ENCODE data around the gene KATNB1.
"Not testable (repeated sequence)": the region's sequence is repeated elsewhere in the genome, so short reads cannot be mapped to it uniquely, and the experiment has no call there.

Gene KATNB1

GRCh38 chr16:57725554-57725953 is 10.0 kb upstream of the KATNB1 start:
- Mint-ChIP-seq H3K4me3 (no peak overlapping the region), H3K4me1 (peaks cover 11 to 13% of the 10 kb centered on the region in 2 donors), H3K9me3 (no peaks in the 10 kb centered on the region), H3K36me3 (no peaks in the 10 kb centered on the region), H3K27me3 (no peaks in the 10 kb centered on the region), H3K27ac (no peak overlapping the region)
- ATAC-seq (replicated peaks): peak; percentile 10 to 28
- no peak for DNase-seq

GRCh38 chr16:57725976-57726375 is 9.6 kb upstream of the KATNB1 start:
- no peak overlapping the region for H3K4me3 Mint-ChIP-seq
- H3K27me3 Mint-ChIP-seq: no peaks in the 10 kb centered on the region
- H3K9me3 Mint-ChIP-seq: no peaks in the 10 kb centered on the region
- no peak overlapping the region for H3K27ac Mint-ChIP-seq
- DNase-seq (no peak), ATAC-seq (replicated peaks) (no peak)
- no peaks in the 10 kb centered on the region for H3K36me3 Mint-ChIP-seq
- peaks cover 11 to 13% of the 10 kb centered on the region in 2 donors for H3K4me1 Mint-ChIP-seq

- ATAC-seq (replicated peaks) (no peak), DNase-seq (no peak)
- H3K27me3 Mint-ChIP-seq: no peaks in the 10 kb centered on the region
- no peaks in the 10 kb centered on the region for H3K36me3 Mint-ChIP-seq
- H3K27ac Mint-ChIP-seq: no peak overlapping the region
- peaks cover 0 to 3% of the 10 kb centered on the region in 2 donors for H3K9me3 Mint-ChIP-seq
- no peak overlapping the region for H3K4me3 Mint-ChIP-seq
- peaks cover 11 to 13% of the 10 kb centered on the region in 2 donors for H3K4me1 Mint-ChIP-seq
These were observed 9.1 kb upstream of the KATNB1 start for GRCh38 chr16:57726433-57726947.

- H3K27ac Mint-ChIP-seq: no peak overlapping the region
- H3K4me1 Mint-ChIP-seq: peaks cover 8 to 13% of the 10 kb centered on the region in 2 donors
- H3K27me3 Mint-ChIP-seq: no peaks in the 10 kb centered on the region
- H3K4me3 Mint-ChIP-seq: no peak overlapping the region
- ATAC-seq (replicated peaks): no peak
- DNase-seq: no peak
- peaks cover 2 to 5% of the 10 kb centered on the region in 2 donors for H3K9me3 Mint-ChIP-seq
- H3K36me3 Mint-ChIP-seq: peaks cover 2% of the 10 kb centered on the region in 2 donors
These were observed 8.0 kb upstream of the KATNB1 start for GRCh38 chr16:57727610-57728009.

- peaks cover 13% of the 10 kb centered on the region in 2 donors for H3K4me1 Mint-ChIP-seq
- no peak for DNase-seq
- no peak overlapping the region for H3K27ac Mint-ChIP-seq
- ATAC-seq (replicated peaks): no peak
- H3K4me3 Mint-ChIP-seq: no peak overlapping the region
- H3K9me3 Mint-ChIP-seq: peaks cover 9 to 13% of the 10 kb centered on the region in 2 donors
- H3K36me3 Mint-ChIP-seq: peaks cover 11% of the 10 kb centered on the region in 2 donors
- H3K27me3 Mint-ChIP-seq: no peaks in the 10 kb centered on the region
These were observed 7.0 kb upstream of the KATNB1 start for GRCh38 chr16:57728336-57729181.

- Mint-ChIP-seq H3K36me3 (peaks cover 11% of the 10 kb centered on the region in 2 donors), H3K9me3 (peaks cover 9 to 13% of the 10 kb centered on the region in 2 donors), H3K27me3 (no peaks in the 10 kb centered on the region), H3K4me1 (peaks cover 13% of the 10 kb centered on the region in 2 donors), H3K27ac (no peak overlapping the region), H3K4me3 (no peak overlapping the region)
- ATAC-seq (replicated peaks) (no peak), DNase-seq (no peak)
These were observed 6.4 kb upstream of the KATNB1 start for GRCh38 chr16:57729182-57729484.

GRCh38 chr16:57729852-57730251 is 5.7 kb upstream of the KATNB1 start:
- Mint-ChIP-seq H3K9me3 (peaks cover 9 to 13% of the 10 kb centered on the region in 2 donors), H3K36me3 (peaks cover 11% of the 10 kb centered on the region in 2 donors), H3K4me1 (peaks cover 7 to 13% of the 10 kb centered on the region in 2 donors)
- not testable (repeated sequence) for DNase-seq; H3K27ac Mint-ChIP-seq; ATAC-seq (replicated peaks); H3K4me3 Mint-ChIP-seq; H3K27me3 Mint-ChIP-seq

- Mint-ChIP-seq H3K4me3 (no peak overlapping the region), H3K9me3 (peaks cover 9 to 13% of the 10 kb centered on the region in 2 donors), H3K27ac (no peak overlapping the region), H3K27me3 (no peaks in the 10 kb centered on the region), H3K36me3 (peaks cover 12 to 13% of the 10 kb centered on the region in 2 donors), H3K4me1 (peaks cover 6 to 9% of the 10 kb centered on the region in 2 donors)
- no peak for DNase-seq
- ATAC-seq (replicated peaks): no peak
These were observed 4.5 kb upstream of the KATNB1 start for GRCh38 chr16:57730771-57731730.

- no peak overlapping the region for H3K27ac Mint-ChIP-seq
- H3K27me3 Mint-ChIP-seq: no peaks in the 10 kb centered on the region
- H3K4me3 Mint-ChIP-seq: no peak overlapping the region
- H3K36me3 Mint-ChIP-seq: peaks cover 12 to 13% of the 10 kb centered on the region in 2 donors
- H3K4me1 Mint-ChIP-seq: peaks cover 16 to 18% of the 10 kb centered on the region in 2 donors
- DNase-seq (no peak), ATAC-seq (replicated peaks) (no peak)
- peaks cover 9 to 13% of the 10 kb centered on the region in 2 donors for H3K9me3 Mint-ChIP-seq
These were observed 3.5 kb upstream of the KATNB1 start for GRCh38 chr16:57732037-57732436.

GRCh38 chr16:57732714-57733113 is 2.9 kb upstream of the KATNB1 start:
- Mint-ChIP-seq H3K27ac (no peak overlapping the region), H3K9me3 (peaks cover 9 to 13% of the 10 kb centered on the region in 2 donors), H3K4me1 (peaks cover 16 to 18% of the 10 kb centered on the region in 2 donors), H3K27me3 (no peaks in the 10 kb centered on the region), H3K4me3 (peak overlapping the region in 1 of 2 donors; percentile 41), H3K36me3 (peaks cover 12 to 13% of the 10 kb centered on the region in 2 donors)
- DNase-seq (no peak), ATAC-seq (replicated peaks) (no peak)

GRCh38 chr16:57734308-57734924 is 1.2 kb upstream of the KATNB1 start:
- ATAC-seq (replicated peaks) (no peak), DNase-seq (no peak)
- H3K36me3 Mint-ChIP-seq: peaks cover 12 to 13% of the 10 kb centered on the region in 2 donors
- H3K4me1 Mint-ChIP-seq: peaks cover 16 to 19% of the 10 kb centered on the region in 2 donors
- H3K9me3 Mint-ChIP-seq: peaks cover 9 to 13% of the 10 kb centered on the region in 2 donors
- peak overlapping the region; percentile 95 to 98 for H3K4me3 Mint-ChIP-seq
- no peaks in the 10 kb centered on the region for H3K27me3 Mint-ChIP-seq
- peak overlapping the region; percentile 97 for H3K27ac Mint-ChIP-seq

- Mint-ChIP-seq H3K27me3 (no peaks in the 10 kb centered on the region), H3K9me3 (peaks cover 9 to 13% of the 10 kb centered on the region in 2 donors), H3K27ac (peak overlapping the region; percentile 97), H3K4me3 (peak overlapping the region; percentile 95 to 98), H3K36me3 (peaks cover 12 to 13% of the 10 kb centered on the region in 2 donors), H3K4me1 (peaks cover 16 to 19% of the 10 kb centered on the region in 2 donors)
- ATAC-seq (replicated peaks): peak; percentile 89 to 90
- DNase-seq: peak; percentile 97
These were observed 430 bp upstream of the KATNB1 start for GRCh38 chr16:57734925-57735754.

Data from stimulated activated naive B cell treated with anti-CD40 and anti-IgM and Interleukin-4, amounts not matched to agents 10 μg/mL and 1 μg/mL and 100 μg/mL, for 72 hours (primary cell).